NCI-H1694 (cell line): ENCODE measurements around the gene MAGI1.

Experiments
- DNase-seq: peaks from one replicate; lab custom pipeline; 2025; lab: John Stamatoyannopoulos, UW

MAGI1 gene

DNA sequence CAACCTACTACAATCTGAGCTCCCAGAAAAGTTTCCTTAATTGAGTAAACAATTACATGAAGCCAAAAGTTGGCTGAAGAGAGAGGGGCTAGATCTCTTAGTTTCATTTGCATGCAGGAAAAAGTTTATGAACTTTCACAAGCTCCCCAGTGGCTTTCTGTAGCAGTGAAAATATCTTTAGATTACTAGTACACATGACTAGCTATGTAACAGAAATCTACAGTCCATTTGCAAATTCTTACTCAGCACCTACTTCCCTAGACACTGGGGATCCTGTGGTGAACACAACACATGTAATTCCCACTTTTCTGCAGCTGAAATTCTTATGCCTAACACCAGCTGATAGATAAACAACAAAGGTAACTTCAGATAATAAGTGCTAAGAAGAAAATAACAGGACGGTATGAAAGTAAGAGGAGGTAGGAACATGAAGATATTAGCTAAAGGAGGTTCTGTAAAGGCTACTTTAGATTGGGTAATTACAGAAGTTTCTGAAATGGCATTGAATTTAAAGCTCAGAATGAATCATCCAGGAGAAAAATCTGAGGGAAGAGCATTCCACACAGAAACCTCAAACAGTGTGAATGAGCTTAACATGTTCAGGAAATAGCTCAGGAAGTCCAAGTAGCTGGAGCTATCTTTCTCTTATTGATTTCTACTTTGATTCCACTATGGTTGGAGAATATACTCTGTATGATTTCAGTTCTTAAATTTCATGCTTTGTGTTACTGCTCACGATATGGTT lies 204.8 kb downstream of the MAGI1 start:
- no peak for DNase-seq

DNA sequence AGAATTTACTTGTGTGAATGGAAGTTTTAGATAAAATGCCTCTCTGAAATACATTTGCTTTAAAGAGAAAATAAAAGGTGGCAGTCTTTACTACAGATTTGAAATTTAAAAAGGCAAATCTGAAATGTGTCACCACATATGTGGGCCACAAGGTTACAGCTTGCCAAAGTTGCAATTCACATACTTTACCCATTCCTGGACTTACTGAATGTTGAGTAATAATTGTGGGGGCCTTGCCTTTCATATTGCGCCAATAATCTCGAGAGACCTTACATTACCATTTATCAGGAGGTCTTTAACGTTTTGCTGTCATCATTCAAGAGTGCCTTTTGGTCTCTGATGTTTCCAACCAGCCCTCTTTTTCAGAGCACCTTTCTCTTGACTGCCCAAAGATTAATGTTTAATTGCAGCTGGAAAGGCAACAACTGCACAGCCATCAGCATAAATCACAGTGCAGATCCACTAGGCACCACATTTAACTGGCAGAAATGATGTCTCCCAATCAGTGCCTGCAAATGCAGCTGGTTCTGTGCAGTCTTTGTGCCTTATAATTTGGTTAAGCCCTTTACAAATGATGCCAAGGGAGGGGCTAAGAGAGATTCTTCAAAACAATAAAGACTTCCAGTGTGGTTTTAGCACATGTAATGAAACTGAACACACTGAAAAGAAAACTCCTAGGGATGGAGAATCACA lies 206.8 kb downstream of the MAGI1 start:
- DNase-seq: no peak

DNA sequence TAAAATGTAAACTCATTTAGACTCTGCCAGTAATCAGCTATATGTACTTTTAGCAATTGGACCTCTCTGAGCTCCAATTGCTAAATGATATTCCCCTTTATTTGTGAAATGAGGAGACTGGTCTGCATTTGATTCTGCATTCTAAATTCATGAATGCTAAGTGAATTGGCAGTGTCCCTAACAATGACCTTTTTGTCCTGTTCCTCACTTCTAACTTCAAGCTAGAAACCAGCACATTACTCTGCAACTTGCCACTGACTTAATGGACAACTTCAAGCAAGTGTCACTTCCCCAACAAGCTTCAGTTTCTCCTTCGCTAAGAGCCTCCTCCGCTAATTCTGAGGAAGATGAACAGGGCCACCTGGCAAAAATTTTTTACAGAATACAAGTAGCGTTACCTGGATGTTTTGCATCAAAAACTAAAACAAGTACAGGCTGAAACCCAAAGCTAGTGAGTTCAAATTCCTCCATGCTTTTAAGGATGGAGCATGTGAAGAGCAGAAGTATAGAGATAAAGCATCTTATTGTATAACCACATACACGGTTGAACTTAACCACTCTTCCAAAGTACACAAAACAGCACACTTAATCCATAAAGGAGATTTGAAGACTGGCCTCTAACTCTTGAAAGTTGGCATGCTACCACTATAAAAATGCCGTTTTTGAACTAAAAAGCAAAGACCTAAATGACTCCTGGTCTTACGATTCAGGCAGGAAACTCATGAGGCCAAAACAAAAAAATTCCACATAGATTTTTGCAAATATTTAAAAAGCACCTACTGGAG lies 207.6 kb downstream of the MAGI1 start:
- no peak for DNase-seq

DNA sequence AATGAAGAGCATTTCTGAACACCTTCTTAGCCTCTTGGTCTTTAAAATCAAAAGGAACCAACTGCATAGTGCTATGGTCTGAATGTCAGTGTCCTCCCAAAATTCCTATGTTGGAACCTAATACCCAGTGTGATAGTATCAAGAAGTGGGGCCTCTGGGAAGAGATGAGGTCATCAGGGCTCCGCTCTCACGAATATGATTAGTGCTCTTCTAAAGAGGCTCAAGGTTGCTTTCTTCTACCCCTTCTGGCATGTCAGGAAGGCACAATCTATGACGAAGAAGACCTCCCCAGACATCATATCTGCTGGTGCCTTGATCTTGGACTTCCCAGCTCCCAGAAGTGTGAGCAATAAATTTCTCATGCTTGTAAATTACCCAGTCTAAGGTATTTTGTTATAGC lies 209.5 kb downstream of the MAGI1 start:
- no peak for DNase-seq

DNA sequence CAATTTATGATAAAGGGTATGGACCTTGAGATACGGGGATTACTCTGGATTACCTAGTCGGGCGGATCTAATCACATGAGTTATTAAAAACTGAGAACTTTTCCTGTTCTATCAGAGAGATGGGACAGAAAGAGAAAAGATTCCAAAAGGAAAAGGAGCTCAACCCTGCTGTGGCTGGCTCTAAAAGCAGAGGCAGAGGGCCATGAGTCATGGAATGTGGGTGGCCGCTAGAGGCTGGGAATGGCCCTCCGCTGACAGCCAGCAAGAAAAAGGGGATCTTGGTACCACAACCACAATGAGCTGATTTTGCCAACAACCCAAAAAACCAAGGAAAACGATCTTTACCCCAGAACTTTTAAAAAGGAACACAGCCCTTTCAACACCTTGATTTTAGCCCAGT lies 210.0 kb downstream of the MAGI1 start:
- DNase-seq: no peak

DNA sequence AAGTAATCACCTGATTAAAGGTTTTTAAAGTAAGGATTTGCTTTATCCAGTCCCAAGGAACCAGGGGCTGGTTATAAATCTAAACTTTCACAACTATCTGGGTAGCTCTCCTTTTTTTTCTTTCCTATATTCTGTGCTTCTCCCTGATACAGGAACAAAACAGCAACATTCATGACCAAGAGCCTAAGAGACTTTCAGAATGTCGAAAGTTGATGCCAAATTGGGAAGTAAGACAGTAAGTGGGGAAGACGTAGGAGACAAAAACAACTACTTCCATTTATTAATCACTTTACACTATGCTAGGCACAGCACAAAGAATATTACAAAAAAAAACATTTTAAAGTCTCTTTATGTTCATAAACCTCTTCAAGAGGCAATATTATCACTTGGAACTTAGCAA lies 211.6 kb downstream of the MAGI1 start:
- DNase-seq: no peak

DNA sequence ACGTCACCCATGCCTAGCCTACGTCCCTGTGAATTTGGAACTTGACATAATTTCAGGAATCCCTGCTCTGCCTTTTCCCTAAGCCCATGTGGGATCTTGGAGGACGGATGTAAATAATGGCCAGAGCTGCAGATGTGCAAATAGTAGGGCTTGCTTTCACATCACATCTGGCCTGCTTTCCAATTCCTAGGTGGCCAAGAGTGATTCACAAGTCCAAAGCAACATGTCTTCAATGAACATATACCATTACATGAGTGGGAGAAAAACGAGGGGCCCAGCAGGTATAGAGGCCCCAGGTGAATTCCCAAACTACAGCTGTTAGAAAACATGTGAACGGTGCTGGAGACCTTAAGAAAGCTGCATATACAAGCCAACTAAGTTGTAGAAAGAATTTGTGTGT lies 214.6 kb downstream of the MAGI1 start:
- no peak for DNase-seq

DNA sequence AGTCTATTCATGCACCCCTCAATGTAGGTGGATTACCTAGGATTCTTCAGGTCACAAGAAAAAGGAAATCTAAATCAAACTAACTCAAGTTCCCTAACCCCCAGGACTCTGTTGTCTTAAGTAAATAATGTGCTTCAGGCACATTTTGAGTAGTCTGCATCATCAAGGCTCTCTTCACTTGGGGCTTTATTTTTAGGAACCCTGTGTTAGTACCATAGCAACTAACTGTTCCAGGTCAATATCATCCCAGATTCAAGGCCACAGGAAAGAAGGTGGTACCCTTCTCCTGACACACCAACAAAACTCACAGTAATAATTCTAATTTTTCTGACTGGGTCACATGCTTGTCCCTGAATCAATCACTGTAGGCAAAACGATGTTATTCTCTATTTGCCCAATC lies 218.1 kb downstream of the MAGI1 start:
- no peak for DNase-seq

DNA sequence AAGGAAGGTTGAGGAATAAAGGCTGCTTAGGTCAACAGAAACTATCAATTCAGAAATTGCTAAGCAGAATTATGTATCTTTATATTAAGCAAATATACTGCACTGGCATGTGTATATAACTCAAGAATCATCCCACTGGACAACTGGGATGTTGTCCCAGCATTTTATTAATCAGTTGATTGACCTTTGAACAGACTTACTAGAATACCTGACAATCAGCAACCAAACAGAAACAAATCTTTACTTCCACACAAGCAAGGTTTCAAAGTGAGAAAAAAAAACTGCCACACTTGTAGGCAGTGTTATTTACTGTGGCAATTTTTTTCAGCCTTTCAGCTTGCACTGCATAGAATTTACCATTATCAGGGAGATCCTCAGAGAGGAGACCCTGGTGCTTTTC lies 218.8 kb downstream of the MAGI1 start:
- no peak for DNase-seq

DNA sequence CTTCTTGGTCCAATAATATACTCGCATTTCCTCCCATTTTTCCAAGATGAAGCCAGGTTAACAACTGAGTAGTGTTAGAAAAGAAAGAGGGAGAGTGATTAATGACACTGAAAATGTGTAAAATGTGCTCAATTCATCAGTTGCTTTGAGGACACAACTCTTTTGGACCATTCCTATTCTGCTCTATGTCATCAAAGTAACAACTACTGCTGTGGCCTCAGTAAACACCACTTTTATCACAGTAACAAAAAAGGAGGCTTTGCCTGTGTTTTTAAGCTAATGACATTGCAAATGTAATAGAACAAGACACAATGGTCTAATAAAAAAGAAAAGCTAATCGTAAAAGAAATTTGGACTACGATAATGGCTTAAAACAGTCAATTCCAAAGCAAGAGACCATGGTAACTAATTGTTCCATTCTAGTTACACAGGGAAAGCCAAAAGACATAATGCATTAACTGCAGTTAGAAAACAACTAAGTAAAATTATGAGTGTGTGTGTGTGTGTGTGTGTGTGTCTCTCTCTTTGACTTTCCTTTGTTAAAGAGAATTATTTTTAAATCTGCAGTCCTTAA lies 221.1 kb downstream of the MAGI1 start:
- DNase-seq: no peak

DNA sequence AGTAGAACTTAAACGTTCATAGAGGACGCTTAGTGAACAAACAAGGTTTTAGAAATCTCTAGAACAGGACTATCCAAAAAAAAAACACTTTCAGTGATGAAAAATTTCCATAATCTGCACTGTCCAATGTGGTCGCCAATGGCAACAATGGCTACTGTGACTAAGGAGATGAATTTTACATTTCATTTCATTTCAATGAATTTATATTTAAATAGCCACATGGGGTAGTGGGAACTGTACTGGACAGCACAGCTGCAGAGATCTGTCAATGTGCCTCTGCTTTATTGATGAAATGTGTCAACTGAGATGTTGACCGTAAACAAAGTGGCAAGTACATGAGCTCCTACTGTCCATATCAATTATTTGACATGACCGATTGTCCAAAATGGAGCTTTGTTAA lies 222.5 kb downstream of the MAGI1 start:
- DNase-seq: no peak

DNA sequence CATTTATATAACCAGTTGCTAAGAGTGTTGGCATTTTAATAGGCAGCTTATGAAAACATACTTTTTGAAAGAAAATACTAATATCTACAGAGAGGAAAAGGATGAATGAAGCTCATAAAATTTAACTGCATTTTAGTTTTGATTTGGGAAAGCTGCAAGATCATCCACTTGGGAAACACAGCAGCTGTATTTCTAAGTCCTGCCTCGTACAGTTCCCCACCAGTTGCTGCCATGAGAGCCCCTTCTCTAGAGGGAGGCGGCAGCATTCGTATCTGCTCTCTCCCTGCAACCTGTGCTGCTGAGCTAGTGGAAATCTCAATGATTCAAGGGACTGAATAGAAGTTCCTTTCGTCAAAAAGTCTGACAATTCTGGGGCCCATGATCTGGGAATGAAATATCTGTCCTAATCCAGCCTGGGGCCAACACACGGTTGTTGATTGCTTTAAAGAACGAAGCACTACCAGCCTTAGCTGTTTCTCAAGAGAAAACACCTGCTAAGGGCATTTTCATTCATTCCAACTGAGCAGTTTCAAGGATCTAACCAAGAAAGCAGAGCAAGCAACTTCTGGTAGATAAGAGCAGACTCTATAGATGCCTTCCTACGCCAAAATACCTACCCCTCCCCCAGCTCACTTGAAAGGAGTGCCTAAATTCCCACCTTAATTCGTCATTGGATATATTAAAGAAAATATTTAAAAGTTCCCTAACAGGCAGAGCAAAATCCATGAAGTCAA lies 223.7 kb downstream of the MAGI1 start:
- DNase-seq: no peak

DNA sequence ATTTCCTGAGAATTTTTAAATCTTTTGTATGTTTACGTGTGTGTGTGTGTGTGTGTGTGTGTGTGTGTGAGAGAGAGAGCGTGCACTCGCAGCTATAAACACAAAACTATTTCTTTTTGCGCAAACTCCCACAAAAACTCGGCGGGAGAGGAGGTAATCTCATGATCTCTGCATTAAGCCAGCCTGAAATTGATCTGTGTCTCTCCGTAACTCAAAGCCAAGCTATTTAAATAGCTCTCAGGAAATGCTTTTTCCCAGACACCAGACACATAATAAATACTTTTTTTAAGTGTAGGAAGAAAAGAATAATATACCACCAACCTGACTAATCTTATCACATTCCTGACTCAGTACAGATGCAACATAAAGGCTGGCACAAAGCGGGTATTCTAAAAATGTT lies 226.8 kb downstream of the MAGI1 start:
- no peak for DNase-seq

DNA sequence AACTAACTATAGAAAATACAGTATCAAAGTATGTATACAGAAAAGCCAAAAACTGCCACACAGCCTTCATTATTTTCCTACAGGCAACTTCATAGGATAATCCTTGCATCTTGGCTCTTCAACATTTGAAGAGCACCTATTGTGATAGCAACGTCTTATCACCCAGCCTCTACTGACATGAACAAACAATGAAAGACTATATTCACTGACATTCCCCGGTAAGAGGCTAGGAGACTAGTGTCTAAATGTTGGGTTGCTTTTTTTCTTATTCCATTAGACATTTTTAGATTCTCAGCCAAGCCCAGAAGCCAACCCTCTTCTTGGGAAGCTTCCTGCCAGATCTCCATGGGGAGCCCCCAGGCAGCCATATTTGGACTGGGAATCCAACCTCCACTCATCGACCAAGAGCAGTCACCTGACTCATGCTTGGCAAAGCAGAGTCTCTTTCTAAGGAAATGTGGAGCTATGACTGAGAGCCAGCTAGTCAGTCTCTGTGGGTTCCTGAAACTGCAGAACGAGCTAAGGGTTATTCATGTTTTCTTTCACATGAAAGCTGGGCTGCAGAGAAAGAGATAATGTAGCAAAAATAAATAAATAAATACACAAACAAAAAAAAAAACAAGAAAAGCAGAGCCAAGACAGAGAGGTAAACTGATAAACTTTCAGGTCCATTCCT lies 227.5 kb downstream of the MAGI1 start:
- DNase-seq: no peak

DNA sequence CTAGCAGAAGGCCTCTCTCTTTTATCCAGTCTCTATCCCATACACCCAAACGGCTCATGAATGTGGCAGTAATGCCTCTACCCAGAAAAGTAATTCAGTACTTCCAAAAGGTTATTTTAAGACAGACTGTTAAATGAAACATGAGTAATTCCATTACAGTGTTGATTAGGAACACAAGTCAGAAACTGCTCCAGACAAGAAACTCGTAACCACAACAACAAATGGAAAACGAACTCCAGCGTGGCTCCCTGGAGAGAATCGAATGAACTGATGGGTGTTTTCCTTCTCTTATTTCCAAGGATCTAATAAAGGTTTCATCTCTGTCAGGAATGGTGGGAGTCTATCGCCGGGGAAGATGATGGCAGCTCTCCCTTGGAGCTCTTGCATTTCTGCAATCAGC lies 228.4 kb downstream of the MAGI1 start:
- no peak for DNase-seq

DNA sequence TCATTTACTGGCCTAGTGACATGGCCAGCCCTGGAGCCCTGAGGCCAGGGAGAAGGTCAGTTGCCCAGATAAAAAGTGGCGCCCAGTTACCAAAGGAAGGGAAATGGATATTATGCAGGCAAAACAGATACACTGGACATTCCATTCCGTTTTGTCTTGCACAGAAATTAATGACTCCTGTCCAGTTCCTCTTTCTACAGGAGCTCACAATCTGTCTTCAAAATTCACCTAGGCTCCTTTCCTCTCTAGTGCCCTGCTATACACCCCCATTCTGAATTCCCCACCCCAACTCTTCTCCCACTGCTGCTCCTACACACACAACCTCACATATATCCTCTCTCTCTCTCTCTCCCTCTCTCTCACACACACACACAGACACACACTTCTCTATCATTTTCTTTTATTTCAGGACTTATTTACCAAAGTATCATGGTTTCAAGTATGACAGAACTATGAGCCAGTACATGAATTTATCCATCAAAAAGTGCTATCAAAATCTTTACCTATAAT lies 229.0 kb downstream of the MAGI1 start:
- DNase-seq: no peak

DNA sequence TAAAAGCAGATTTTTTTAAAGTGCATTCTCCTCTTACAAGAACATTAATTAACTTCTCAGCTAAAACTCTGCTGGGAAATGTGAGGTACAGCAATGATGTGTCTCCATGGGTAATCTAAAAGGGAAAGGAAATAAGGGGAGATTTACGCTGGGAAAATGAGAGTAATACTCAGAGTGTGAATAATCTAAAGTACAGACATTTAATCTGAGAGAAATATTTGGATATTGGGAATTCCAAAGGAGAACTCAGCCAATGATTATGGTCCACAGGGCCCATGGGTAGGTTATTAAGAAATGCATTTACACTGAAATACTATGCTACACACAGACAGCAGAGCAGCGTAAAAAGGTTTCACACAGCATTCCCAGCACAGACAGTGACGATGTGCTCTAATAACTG lies 229.9 kb downstream of the MAGI1 start:
- no peak for DNase-seq

DNA sequence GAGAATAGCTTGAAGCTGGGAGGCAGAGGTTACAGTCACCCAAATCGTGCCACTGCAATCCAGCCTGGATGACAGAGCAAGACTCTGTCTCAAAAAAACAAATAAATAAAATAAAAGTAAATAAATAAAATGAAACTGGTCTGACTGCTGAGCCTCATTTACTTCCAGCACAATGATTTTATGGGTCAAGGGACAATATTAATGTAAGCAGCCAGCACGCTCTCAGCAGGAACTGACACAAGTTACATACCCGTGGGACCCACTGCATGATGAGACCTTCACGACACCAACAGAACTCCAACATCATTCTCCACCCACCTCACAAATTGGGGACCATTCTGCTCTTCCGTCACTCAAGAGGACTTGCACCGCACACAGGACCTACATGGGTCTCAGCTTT lies 230.3 kb downstream of the MAGI1 start:
- no peak for DNase-seq

DNA sequence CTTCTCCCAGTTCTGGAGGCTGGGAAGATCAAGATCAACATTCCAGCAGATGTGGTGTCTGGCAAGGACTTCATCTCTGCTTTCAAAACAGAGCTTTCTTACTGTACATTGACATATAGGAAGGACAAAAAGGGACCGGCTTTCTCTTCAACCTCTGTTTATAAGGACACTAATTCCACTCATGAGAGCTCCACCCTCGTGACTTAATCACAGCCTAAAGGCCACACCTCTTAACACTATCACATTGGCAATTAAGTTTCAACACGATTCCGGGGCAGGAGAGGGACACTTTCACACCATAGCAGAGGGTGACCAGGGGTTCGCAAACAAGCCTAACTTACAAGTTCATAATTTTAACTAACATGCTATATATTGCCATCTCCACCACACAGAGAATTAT lies 231.5 kb downstream of the MAGI1 start:
- DNase-seq: no peak

DNA sequence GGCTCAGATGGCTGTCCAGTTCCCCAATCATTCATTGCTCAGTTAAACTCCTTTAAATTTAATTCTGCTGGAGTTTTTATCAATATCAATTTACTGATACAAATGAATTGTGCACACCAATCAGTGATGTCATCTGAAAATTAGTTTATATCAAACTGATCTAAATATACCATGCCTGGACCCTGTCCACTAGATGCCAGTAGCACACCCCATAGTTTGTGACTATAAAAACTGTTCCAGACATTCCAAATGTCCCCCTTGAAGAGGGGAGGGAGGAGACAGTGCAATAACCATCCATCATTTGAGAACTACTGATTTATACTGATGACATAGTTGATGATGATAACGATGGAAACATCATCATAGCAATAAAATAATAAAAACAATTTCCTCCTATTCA lies 232.1 kb downstream of the MAGI1 start:
- DNase-seq: no peak

DNA sequence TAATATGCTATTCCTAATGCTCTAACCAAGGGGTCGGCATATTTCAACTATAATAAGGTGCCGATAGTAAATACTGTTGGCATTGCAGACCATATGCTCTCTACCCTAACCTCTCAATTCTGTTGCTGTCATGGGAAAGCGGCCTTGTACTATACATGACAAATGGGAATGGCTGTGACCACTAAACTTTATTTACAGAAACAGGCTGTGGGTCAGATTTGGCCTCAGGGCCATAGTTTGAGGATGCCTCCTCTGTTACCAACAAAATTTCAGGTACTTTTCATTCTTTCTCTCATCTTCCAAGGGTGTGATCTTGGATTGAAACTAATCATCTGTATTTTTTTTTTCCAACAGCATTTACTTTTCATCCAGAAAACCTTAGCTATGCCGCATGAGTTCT lies 242.0 kb downstream of the MAGI1 start:
- no peak for DNase-seq
